H9 (cell line): ENCODE measurements around the gene INTS7. TPM values are rescaled to one million over a fixed set of nuclear protein-coding genes. Genes with fewer than 3 reads are reported as not detected.

Experiments
- DNase-seq: peaks from one replicate; pipeline ENCODE4 v3.0.0-alpha.2; 2017
- H2AFZ ChIP-seq: one replicate; pipeline ENCODE4 v1.6.1; 2013; ENCODE audit warnings: mild to moderate bottlenecking, low read length, control low read depth, moderate library complexity
- H2AK5ac ChIP-seq: 2 replicates; pipeline ENCODE4 v1.6.1; 2013; ENCODE audit warnings: low read length, control low read depth, mixed read lengths; ENCODE audit not compliant: insufficient read length
- H2BK120ac ChIP-seq: one replicate; pipeline ENCODE4 v1.6.1; 2013; ENCODE audit warnings: low read depth, mild to moderate bottlenecking, low read length, control low read depth, inconsistent platforms; ENCODE audit not compliant: poor library complexity, severe bottlenecking
- H2BK12ac ChIP-seq: 2 replicates; pipeline ENCODE4 v1.6.1; 2013; ENCODE audit warnings: low read length, control low read depth, mixed read lengths, low read depth; ENCODE audit not compliant: insufficient read length
- H2BK15ac ChIP-seq: 2 replicates; pipeline ENCODE4 v1.6.1; 2013; ENCODE audit warnings: low read depth, low read length, control low read depth
- H2BK20ac ChIP-seq: one replicate; pipeline ENCODE4 v1.6.1; 2013; ENCODE audit warnings: low read depth, mild to moderate bottlenecking, low read length, control low read depth, inconsistent platforms; ENCODE audit not compliant: poor library complexity, severe bottlenecking
- H2BK5ac ChIP-seq: 2 replicates; pipeline ENCODE4 v1.6.1; 2013; ENCODE audit warnings: low read length, control low read depth, mixed read lengths; ENCODE audit not compliant: insufficient read length
- H3K14ac ChIP-seq: 2 replicates; pipeline ENCODE4 v1.6.1; 2013; ENCODE audit warnings: low read length, control low read depth; ENCODE audit not compliant: insufficient read depth
- H3K18ac ChIP-seq: 2 replicates; pipeline ENCODE4 v1.6.1; 2013; ENCODE audit warnings: low read depth, mild to moderate bottlenecking, mixed read lengths, low read length, control low read depth; ENCODE audit not compliant: insufficient read length
- H3K23ac ChIP-seq: 2 replicates; pipeline ENCODE4 v1.6.1; 2013; ENCODE audit warnings: low read length, control low read depth, mixed read lengths, low read depth; ENCODE audit not compliant: insufficient read length
- H3K23me2 ChIP-seq: 2 replicates; pipeline ENCODE4 v1.6.1; 2013; ENCODE audit warnings: low read depth, mild to moderate bottlenecking, mixed read lengths, low read length, control low read depth; ENCODE audit not compliant: insufficient read length, poor library complexity, severe bottlenecking
- H3K27ac ChIP-seq: 2 replicates; pipeline ENCODE4 v1.5.1; 2013; ENCODE audit warnings: low read length, control low read depth, mixed read lengths, low read depth; ENCODE audit not compliant: insufficient read length
- H3K27me3 ChIP-seq: 2 replicates; pipeline ENCODE4 v1.6.1; 2013; ENCODE audit warnings: low read length, control low read depth, inconsistent platforms; ENCODE audit not compliant: insufficient read depth
- H3K4ac ChIP-seq: 2 replicates; pipeline ENCODE4 v1.6.1; 2013; ENCODE audit warnings: low read depth, mild to moderate bottlenecking, control low read depth, inconsistent platforms, low read length, moderate library complexity
- H3K4me1 ChIP-seq: 2 replicates; pipeline ENCODE4 v1.6.1; 2013; ENCODE audit warnings: low read length, control low read depth, inconsistent platforms; ENCODE audit not compliant: insufficient read depth
- H3K4me2 ChIP-seq: 2 replicates; pipeline ENCODE4 v1.6.1; 2013; ENCODE audit warnings: low read length, control low read depth, mixed read lengths; ENCODE audit not compliant: insufficient read length, insufficient read depth
- H3K56ac ChIP-seq: 2 replicates; pipeline ENCODE4 v1.6.1; 2013; ENCODE audit warnings: low read depth, mild to moderate bottlenecking, mixed read lengths, low read length, control low read depth; ENCODE audit not compliant: insufficient read length
- H3K79me1 ChIP-seq: 2 replicates; pipeline ENCODE4 v1.6.1; 2013; ENCODE audit warnings: low read depth, mild to moderate bottlenecking, moderate library complexity, low read length, control low read depth, inconsistent platforms; ENCODE audit not compliant: insufficient read depth, poor library complexity, severe bottlenecking
- H3K79me2 ChIP-seq: 2 replicates; pipeline ENCODE4 v1.6.1; 2013; ENCODE audit warnings: low read length, control low read depth, inconsistent platforms; ENCODE audit not compliant: insufficient read depth
- H3K9ac ChIP-seq: 2 replicates; pipeline ENCODE4 v1.6.1; 2013; ENCODE audit warnings: low read length, control low read depth, mixed read lengths; ENCODE audit not compliant: insufficient read length; ENCODE audit errors: extremely low read depth
- H3K9me3 ChIP-seq: one replicate; pipeline ENCODE4 v1.6.1; 2013; ENCODE audit warnings: low read depth, low read length, inconsistent platforms; ENCODE audit not compliant: control insufficient read depth
- H3T11ph ChIP-seq: one replicate; pipeline ENCODE4 v1.6.1; 2013; ENCODE audit warnings: mild to moderate bottlenecking, low read length, control low read depth, inconsistent platforms
- H4K20me1 ChIP-seq: one replicate; pipeline ENCODE4 v1.6.1; 2013; ENCODE audit not compliant: control insufficient read depth, insufficient read length, insufficient read depth
- H4K5ac ChIP-seq: 2 replicates; pipeline ENCODE4 v1.6.1; 2013; ENCODE audit warnings: low read depth, mild to moderate bottlenecking, mixed read lengths, low read length, control low read depth; ENCODE audit not compliant: insufficient read length
- H4K8ac ChIP-seq: replicated peaks from 2 replicates; pipeline ENCODE4 v1.6.1; 2013; ENCODE audit warnings: low read length, control low read depth, mixed read lengths, low read depth; ENCODE audit not compliant: insufficient read length
- H4K91ac ChIP-seq: 2 replicates; pipeline ENCODE4 v1.6.1; 2013; ENCODE audit warnings: low read depth, mild to moderate bottlenecking, moderate library complexity, mixed read lengths, low read length, control low read depth; ENCODE audit not compliant: insufficient read length
- H3K27ac Mint-ChIP-seq, 3 experiments: 2 replicates in 2 of 3; 3 replicates in 1 of 3; pipeline ENCODE4 v1.8.0; 2020 to 2021; ENCODE audit warnings: mixed read lengths in 3 of 3, mild to moderate bottlenecking in 1 of 3, moderate library complexity in 1 of 3
- H3K27me3 Mint-ChIP-seq: 2 replicates; pipeline ENCODE4 v1.8.0; 2021; ENCODE audit warnings: low read depth, mild to moderate bottlenecking, moderate library complexity, mixed read lengths
- H3K36me3 Mint-ChIP-seq, 3 experiments: 2 replicates in 2 of 3; 3 replicates in 1 of 3; pipeline ENCODE4 v1.8.0; 2020 to 2021; ENCODE audit warnings: low read depth in 3 of 3, mixed read lengths in 3 of 3; ENCODE audit not compliant: insufficient read depth in 1 of 3
- H3K4me1 Mint-ChIP-seq, 2 experiments: 2 replicates each; pipeline ENCODE4 v1.8.0; 2020; ENCODE audit warnings: mixed read lengths in 2 of 2
- H3K4me3 Mint-ChIP-seq, 2 experiments: 2 replicates in 1 of 2; 3 replicates in 1 of 2; pipeline ENCODE4 v1.8.0; 2020 to 2021; ENCODE audit warnings: mild to moderate bottlenecking in 2 of 2, mixed read lengths in 2 of 2, moderate library complexity in 1 of 2
- H3K9me3 Mint-ChIP-seq, 2 experiments: 2 replicates in 1 of 2; 3 replicates in 1 of 2; pipeline ENCODE4 v1.8.0; 2020; ENCODE audit warnings: mild to moderate bottlenecking in 2 of 2, mixed read lengths in 2 of 2, moderate library complexity in 1 of 2
- CTCF ChIP-seq: fragments of 200-600 bp; sonication (generic); conservative IDR thresholded peaks from 3 replicates; pipeline ENCODE4 v1.8.0; 2021; ENCODE audit warnings: antibody characterized with exemption, mild to moderate bottlenecking
- WGBS: extraction: QIAGEN DNeasy Blood & Tissue Kit; methylation state at CpG from one replicate; pipeline ENCODE4 v1.1.7; 2013; ENCODE audit warnings: missing lambda C conversion rate, low lambda C conversion rate, mixed read lengths; ENCODE audit not compliant: insufficient read length; ENCODE audit errors: extremely low coverage; 5-methylcytosine and 5-hydroxymethylcytosine counted together
- microRNA-seq: library from miRNA; unstranded; fragments of <30 nt; microRNA quantifications from one replicate; pipeline ENCODE4, GENCODE V29; 2020; ENCODE audit warnings: borderline microRNAs expressed
- total RNA-seq: library from RNA; stranded (reverse); gene quantifications from 2 replicates; pipeline ENCODE4 v1.2.1, GENCODE V29; 2021

The INTS7 gene
- total RNA-seq, 1 experiment from 2014 or later, result 32.3 TPM

GRCh38 chr1:211891708-211892107 is 143.6 kb downstream of the INTS7 start:
- Histone ChIP-seq H4K8ac (no peak overlapping the region), H3K9ac (no peak overlapping the region), H2BK5ac (no peak overlapping the region), H3K18ac (no peak overlapping the region), H2AFZ (no peak overlapping the region), H2BK20ac (no peak overlapping the region), H3K23ac (no peak overlapping the region), H3K79me1 (no peaks in the 10 kb centered on the region), H4K91ac (no peak overlapping the region), H3K79me2 (no peaks in the 10 kb centered on the region), H2AK5ac (no peak overlapping the region), H3T11ph (no peak overlapping the region), H3K4me1 (no peaks in the 10 kb centered on the region), H2BK120ac (no peak overlapping the region), H3K56ac (no peak overlapping the region), H3K4me2 (no peak overlapping the region), H4K5ac (no peak overlapping the region), H4K20me1 (no peaks in the 10 kb centered on the region), H3K14ac (no peak overlapping the region), H3K27me3 (no peaks in the 10 kb centered on the region), H3K27ac (no peak overlapping the region), H3K9me3 (no peaks in the 10 kb centered on the region), H2BK15ac (no peak overlapping the region), H3K23me2 (peaks cover 4% of the 10 kb centered on the region), H3K4ac (no peak overlapping the region), H2BK12ac (no peak overlapping the region)
- TF ChIP-seq CTCF, result no peak
- no CpG with 5 or more reads among the region's 1 CpG for WGBS
- Mint-ChIP-seq H3K27me3 (peaks cover 22% of the 10 kb centered on the region), H3K4me3 (no peak overlapping the region), H3K27ac (no peak overlapping the region), H3K36me3 (no peaks in the 10 kb centered on the region), H3K4me1 (peaks cover 4 to 17% of the 10 kb centered on the region in 2 experiments), H3K9me3 (peaks cover 6% of the 10 kb centered on the region in 2 experiments; a peak in 4 of 5 replicates)
- DNase-seq, result no peak

Small RNA genes lying within 50 kb of the gene (microRNA-seq; reads per million reads assigned to microRNA genes)
- not detected for gene MIR3122

Other genes starting within 250 kb of the INTS7 start
- gene LPGAT1, start 204.8 kb downstream of the INTS7 start, total RNA-seq, result 12.2 and 17.4 TPM in 2 replicates
- 70.1 and 73.0 TPM in 2 replicates for gene DTL, start 191 bp upstream of the INTS7 start, total RNA-seq
- gene PPP2R5A, start 249.9 kb upstream of the INTS7 start, total RNA-seq, result 22.0 and 22.2 TPM in 2 replicates